Left ventricle myocardium inferior (tissue), 1 donor: Measurements from ENCODE around the gene ATP5MC3. TPM values are rescaled to one million over a fixed set of nuclear protein-coding genes. Genes with fewer than 3 reads are reported as not detected.

Experiments
- DNase-seq: peaks from one replicate; pipeline ENCODE4 v3.0.0-alpha.2; 2020
- H3K27ac ChIP-seq: fragments of 200-600 bp; replicated peaks from 2 replicates; pipeline ENCODE4 v1.8.0; 2021
- H3K27me3 ChIP-seq: fragments of 200-600 bp; 2 replicates; pipeline ENCODE4 v1.8.0; 2021; ENCODE audit warnings: low read depth
- H3K36me3 ChIP-seq: fragments of 200-600 bp; 2 replicates; pipeline ENCODE4 v1.8.0; 2021
- H3K4me1 ChIP-seq: fragments of 200-600 bp; 2 replicates; pipeline ENCODE4 v1.8.0; 2021
- H3K4me3 ChIP-seq: fragments of 200-600 bp; 2 replicates; pipeline ENCODE4 v1.8.0; 2021; ENCODE audit warnings: mild to moderate bottlenecking, moderate library complexity
- H3K9me3 ChIP-seq: fragments of 200-600 bp; replicated peaks from 2 replicates; pipeline ENCODE4 v1.8.0; 2021
- intact Hi-C: fragments of 100-400 bp; cut with micrococcal nuclease; formaldehyde crosslinking; loops from one replicate; pipeline ENCODE4 v1.11.0; 2022
- total RNA-seq: library from RNA; stranded (reverse); fragmentation: NEBNext Ultra II Directional; extraction: Animal tissue kit (Norgen Biotek cat#: 25700); gene quantifications from one replicate; pipeline ENCODE4 v1.2.1, GENCODE V29; 2021
- TF ChIP-seq, protein P1 (sequence below): fragments of 200-600 bp; IDR thresholded peaks from 2 replicates; pipeline ENCODE4 v1.8.0; 2021; ENCODE audit warnings: antibody characterized with exemption, mild to moderate bottlenecking, borderline replicate concordance
- donor health status: DM: no; HTN: yes; CAD: no; lungs with severe emphysema.

ATP5MC3 gene
- total RNA-seq, 1 donor from 2014 or later = 1,059 TPM

DNA sequence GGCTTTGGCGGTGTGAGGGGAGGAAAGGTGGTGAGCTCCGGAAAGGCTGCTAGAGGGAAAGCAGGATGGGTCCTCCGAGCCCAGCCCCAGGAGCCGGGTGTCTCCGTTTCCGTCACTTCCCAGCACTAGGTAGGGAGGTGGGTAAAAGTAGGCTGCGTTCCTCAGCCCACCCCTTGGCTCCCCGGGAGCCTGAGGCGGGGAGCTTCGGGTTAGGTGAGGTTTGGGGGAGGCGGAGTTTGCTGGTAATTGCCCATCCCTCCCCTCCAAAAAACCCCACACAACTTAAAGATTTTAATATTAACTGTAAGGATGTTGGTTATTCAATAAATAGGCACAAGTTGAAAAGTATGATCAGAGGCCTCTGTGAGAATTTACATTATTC is 13.0 kb downstream of the ATP5MC3 start:
- TF ChIP-seq, protein P1, sequence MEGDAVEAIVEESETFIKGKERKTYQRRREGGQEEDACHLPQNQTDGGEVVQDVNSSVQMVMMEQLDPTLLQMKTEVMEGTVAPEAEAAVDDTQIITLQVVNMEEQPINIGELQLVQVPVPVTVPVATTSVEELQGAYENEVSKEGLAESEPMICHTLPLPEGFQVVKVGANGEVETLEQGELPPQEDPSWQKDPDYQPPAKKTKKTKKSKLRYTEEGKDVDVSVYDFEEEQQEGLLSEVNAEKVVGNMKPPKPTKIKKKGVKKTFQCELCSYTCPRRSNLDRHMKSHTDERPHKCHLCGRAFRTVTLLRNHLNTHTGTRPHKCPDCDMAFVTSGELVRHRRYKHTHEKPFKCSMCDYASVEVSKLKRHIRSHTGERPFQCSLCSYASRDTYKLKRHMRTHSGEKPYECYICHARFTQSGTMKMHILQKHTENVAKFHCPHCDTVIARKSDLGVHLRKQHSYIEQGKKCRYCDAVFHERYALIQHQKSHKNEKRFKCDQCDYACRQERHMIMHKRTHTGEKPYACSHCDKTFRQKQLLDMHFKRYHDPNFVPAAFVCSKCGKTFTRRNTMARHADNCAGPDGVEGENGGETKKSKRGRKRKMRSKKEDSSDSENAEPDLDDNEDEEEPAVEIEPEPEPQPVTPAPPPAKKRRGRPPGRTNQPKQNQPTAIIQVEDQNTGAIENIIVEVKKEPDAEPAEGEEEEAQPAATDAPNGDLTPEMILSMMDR = no peak
- Histone ChIP-seq H3K9me3 (no peaks in the 10 kb centered on the region), H3K36me3 (peaks cover 6% of the 10 kb centered on the region), H3K4me3 (peak overlapping the region; percentile 93), H3K27ac (peak overlapping the region; percentile 97), H3K27me3 (no peaks in the 10 kb centered on the region), H3K4me1 (peaks cover 52% of the 10 kb centered on the region)
- no peak for DNase-seq
- intact Hi-C loops = no loop called here

DNA sequence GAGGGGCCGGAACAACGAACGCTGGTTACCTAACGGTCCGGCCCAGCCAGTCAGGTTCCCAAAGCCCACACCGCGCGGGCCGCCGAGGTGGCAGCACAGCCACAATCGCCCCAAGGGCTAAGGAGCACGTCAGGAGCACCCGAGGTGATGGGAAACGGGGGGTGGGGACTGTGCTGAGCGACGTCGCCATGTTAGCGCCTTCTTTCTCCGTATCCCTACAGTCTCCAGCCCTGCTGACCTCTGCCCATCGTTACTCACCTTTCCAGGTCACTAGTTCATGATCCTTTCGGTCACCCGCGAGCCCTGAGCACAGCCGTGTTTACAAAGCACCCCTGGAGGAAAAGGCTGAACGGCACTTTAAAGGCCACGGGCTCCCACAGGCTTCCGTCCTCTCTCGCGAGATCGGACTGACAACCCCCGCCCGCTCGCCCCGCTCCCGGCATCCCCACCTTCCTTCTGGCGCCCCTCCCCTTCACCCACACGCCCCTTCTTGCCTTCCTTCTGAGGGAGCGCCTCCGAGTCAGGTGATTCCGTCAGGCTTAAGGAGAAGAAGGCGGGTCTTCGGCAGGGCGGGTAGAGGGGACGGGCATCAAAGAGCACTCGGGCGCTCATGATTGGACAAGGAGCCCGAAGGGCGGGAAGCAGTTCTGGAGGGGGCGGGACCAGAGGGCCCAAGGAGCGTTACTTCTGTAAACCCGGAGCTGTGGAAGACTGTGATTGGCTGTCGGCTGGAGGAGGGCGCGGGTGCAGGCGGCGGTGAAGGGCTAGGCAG is 13.5 kb downstream of the ATP5MC3 start, which contains the start of gene ATF2:
ATF2 (minus strand) TSS at position 412 of the 772 bp plus-strand sequence. CDS start 31,760 bp downstream, outside the sequence.
- intact Hi-C loops = no loop called here
- Histone ChIP-seq H3K9me3 (no peaks in the 10 kb centered on the region), H3K36me3 (no peaks in the 10 kb centered on the region), H3K27ac (peak within 1 kb of the TSS; percentile 97), H3K27me3 (no peaks in the 10 kb centered on the region), H3K4me1 (peaks cover 48% of the 10 kb centered on the region), H3K4me3 (peak within 1 kb of the TSS; percentile 93)
- DNase-seq = peak; percentile 98
- TF ChIP-seq, protein P1 = no peak

DNA sequence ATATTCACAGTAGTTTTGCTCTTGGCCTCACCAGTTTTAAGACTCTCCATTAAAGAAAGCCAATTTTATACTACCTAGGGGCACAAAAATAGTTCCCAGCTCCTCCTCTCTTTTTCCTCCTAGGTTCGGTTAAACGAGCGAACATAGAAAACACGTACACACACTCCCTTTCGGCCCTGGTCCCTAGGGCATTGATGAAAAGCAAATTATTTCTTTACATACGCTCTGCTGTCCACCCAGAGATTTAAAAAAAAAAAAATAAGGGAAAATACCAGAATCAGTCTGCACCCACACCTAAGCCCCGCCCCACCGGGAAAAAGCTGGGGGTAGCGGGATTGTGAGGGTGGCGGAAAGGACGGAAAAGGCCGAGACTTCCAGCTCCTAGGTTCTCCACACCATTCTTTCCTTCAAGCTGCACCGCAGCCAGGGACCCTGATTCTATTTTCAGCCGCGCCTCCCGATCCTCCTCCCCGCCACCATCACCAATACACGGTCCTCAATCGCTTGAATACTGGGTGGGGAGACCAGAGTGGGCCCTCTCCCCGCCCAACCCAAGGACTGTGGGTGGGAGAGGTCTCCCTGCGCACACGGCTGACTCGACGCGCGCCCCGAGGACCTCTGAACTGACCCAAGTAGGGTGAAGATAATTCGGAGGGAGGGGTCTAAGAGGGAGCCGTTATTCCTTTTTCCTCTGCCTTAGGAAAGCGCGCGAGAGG is 14.3 kb downstream of the ATP5MC3 start:
- intact Hi-C loops = no loop called here
- TF ChIP-seq, protein P1 = no peak
- Histone ChIP-seq H3K9me3 (no peaks in the 10 kb centered on the region), H3K27me3 (no peaks in the 10 kb centered on the region), H3K4me3 (peak overlapping the region; percentile 93), H3K4me1 (peaks cover 46% of the 10 kb centered on the region), H3K36me3 (no peaks in the 10 kb centered on the region), H3K27ac (peak overlapping the region; percentile 97)
- peak; percentile 30 for DNase-seq

DNA sequence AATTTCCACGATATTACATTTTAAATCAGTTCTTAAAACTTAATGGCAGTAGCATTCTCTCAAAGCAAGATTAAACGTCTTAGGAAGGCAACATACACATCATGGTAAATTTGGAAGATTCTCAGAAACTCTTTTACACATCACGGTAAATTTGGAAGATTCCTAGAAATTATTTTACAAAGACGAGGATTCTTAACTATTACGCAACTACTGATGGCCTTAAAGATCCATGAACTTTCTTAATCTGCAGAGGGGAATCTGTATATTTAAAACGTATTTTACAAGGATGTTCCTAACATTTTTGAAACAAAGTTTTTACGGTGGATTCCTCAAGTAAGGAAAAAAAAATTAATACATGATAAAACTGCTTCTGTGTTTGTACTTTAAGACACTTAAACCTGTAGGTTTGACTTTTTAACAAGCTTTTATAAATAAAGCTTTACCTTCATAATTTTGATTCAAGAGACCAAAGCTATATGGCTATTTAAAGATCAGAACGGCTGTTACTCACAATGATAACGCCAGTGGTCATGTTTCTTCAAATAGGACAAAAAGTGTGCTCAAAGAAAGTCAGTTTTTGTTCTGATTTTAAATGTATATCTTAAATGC is 15.2 kb downstream of the ATP5MC3 start:
- peaks cover 49% of the 10 kb centered on the region for H3K4me1 ChIP-seq
- H3K36me3 ChIP-seq = no peaks in the 10 kb centered on the region
- H3K4me3 ChIP-seq = peak overlapping the region; percentile 93
- DNase-seq = no peak
- intact Hi-C loops = no loop called here
- H3K27ac ChIP-seq = peak overlapping the region; percentile 97
- TF ChIP-seq, protein P1 = no peak
- H3K27me3 ChIP-seq = no peaks in the 10 kb centered on the region
- no peaks in the 10 kb centered on the region for H3K9me3 ChIP-seq

DNA sequence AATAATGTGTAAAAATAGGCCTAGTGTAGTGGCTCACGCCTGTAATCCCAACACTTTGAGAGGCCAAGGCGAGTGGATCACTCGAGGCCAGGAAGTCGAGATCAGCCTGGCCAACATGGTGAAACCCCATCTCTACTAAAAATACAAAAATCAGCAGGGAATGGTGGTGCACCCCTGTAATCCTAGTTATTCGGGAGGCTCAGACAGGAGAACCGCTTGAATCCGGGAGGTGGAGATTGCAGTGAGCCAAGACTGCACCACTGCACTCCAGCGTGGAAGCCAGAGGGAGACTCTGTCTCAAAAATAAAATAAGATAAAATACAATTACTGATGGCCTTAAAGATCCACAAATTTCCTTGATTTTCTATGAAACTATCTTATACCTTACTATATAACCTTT is 17.3 kb downstream of the ATP5MC3 start:
- TF ChIP-seq, protein P1 = no peak
- Histone ChIP-seq H3K36me3 (no peaks in the 10 kb centered on the region), H3K4me1 (peaks cover 49% of the 10 kb centered on the region), H3K4me3 (no peak overlapping the region), H3K27me3 (no peaks in the 10 kb centered on the region), H3K27ac (peak overlapping the region; percentile 18), H3K9me3 (no peaks in the 10 kb centered on the region)
- intact Hi-C loops = no loop called here
- no peak for DNase-seq
